ENCODE data around the gene TECPR2. TPM values are rescaled to one million over a fixed set of nuclear protein-coding genes. Genes with fewer than 3 reads are reported as not detected.

The TECPR2 gene
- polyA plus RNA-seq, 1 donor (not counting 4 experiments of a cell fraction or from before 2014, with no cell fraction given), result 8.3 TPM

DNA sequence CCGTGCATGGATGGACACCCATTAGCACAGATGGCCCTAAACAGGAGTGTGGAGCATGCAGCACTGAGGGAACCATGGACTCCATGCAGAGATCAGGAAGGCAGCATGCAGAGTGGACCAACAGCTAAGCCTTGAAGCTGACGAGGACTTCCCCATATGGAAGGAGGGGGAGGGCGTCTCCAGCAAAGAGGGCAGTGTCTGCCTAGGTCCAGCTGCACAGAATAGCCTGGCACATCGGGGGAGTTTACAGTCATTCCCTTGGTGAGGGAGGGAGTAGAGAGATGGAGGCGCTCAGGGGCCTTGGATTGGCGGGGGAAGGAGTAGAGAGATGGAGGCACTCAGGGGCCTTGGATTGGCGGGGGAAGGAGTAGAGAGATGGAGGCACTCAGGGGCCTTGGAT lies 82.3 kb downstream of the TECPR2 start:
- dilution Hi-C loops (cut with MboI; ENCODE audit: extremely low pct_ligation_motif_present, low sequenced_read_pairs), result no loop called here
- no peak overlapping the region for H3K4me3 ChIP-seq (ENCODE audit: control insufficient read depth in 2 of 3, extremely low read depth in 1 of 3, insufficient read depth in 2 of 3, low read depth in 1 of 3, low read length in 3 of 3)
- H3K9ac ChIP-seq (ENCODE audit: control insufficient read depth, extremely low read depth, insufficient read depth, low read length), result no peak overlapping the region
- H3K27me3 ChIP-seq (ENCODE audit: control insufficient read depth, extremely low read depth, insufficient read depth, low read length), result no peaks in the 10 kb centered on the region
- H3K9me1 ChIP-seq (ENCODE audit: control insufficient read depth, extremely low read depth, insufficient read depth, low read length), result no peaks in the 10 kb centered on the region
- H3K79me2 ChIP-seq (ENCODE audit: control insufficient read depth, insufficient read depth, low read length), result no peaks in the 10 kb centered on the region
- no peak overlapping the region for H2AFZ ChIP-seq (ENCODE audit: control insufficient read depth, low read length)
- no peak for DNase-seq (ENCODE audit: low read depth, low spot score)
- peaks cover 20 to 23% of the 10 kb centered on the region in 2 experiments for H3K36me3 ChIP-seq (ENCODE audit: control insufficient read depth in 2 of 2, extremely low read depth in 1 of 2, insufficient read depth in 2 of 2, low read length in 2 of 2)
- FAIRE-seq, result no peak
- H3K27ac ChIP-seq (ENCODE audit: control insufficient read depth, insufficient read depth, low read length), result no peak overlapping the region
- H3K4me2 ChIP-seq (ENCODE audit: control insufficient read depth, extremely low read depth, insufficient read depth, low read depth, low read length), result no peak overlapping the region
- no peaks in the 10 kb centered on the region for H3K4me1 ChIP-seq (ENCODE audit: control insufficient read depth, extremely low read depth, insufficient read depth, low read length)
- H4K20me1 ChIP-seq (ENCODE audit: control insufficient read depth, extremely low read depth, insufficient read depth, low read length), result no peaks in the 10 kb centered on the region
- no peaks in the 10 kb centered on the region for H3K9me3 ChIP-seq (ENCODE audit: control insufficient read depth, low read depth, low read length)
- no peak for TF ChIP-seq EZH2 (IDR thresholded peaks at IDR 0.05; ENCODE audit: low read length)
- TF ChIP-seq, protein P1, sequence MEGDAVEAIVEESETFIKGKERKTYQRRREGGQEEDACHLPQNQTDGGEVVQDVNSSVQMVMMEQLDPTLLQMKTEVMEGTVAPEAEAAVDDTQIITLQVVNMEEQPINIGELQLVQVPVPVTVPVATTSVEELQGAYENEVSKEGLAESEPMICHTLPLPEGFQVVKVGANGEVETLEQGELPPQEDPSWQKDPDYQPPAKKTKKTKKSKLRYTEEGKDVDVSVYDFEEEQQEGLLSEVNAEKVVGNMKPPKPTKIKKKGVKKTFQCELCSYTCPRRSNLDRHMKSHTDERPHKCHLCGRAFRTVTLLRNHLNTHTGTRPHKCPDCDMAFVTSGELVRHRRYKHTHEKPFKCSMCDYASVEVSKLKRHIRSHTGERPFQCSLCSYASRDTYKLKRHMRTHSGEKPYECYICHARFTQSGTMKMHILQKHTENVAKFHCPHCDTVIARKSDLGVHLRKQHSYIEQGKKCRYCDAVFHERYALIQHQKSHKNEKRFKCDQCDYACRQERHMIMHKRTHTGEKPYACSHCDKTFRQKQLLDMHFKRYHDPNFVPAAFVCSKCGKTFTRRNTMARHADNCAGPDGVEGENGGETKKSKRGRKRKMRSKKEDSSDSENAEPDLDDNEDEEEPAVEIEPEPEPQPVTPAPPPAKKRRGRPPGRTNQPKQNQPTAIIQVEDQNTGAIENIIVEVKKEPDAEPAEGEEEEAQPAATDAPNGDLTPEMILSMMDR (optimal IDR thresholded peaks at IDR 0.05 in 1 of 3, IDR thresholded peaks at IDR 0.05 in 1 of 3, conservative IDR thresholded peaks at IDR 0.05 in 1 of 3; ENCODE audit: extremely low read depth in 1 of 3, insufficient read depth in 2 of 3, low read length in 3 of 3), result no peak

- no peak for FAIRE-seq
Measured at GRCh38 chr14:102445641-102446040, 82.9 kb downstream of the TECPR2 start.

More at GRCh38 chr14:102445641-102446040, 82.9 kb downstream of the TECPR2 start:
- H3K79me2 ChIP-seq (ENCODE audit: control insufficient read depth, insufficient read depth, low read length), result no peaks in the 10 kb centered on the region
- H3K9ac ChIP-seq (ENCODE audit: control insufficient read depth, extremely low read depth, insufficient read depth, low read length), result no peak overlapping the region
- H3K4me1 ChIP-seq (ENCODE audit: control insufficient read depth, extremely low read depth, insufficient read depth, low read length), result no peaks in the 10 kb centered on the region
- H3K36me3 ChIP-seq (ENCODE audit: control insufficient read depth in 2 of 2, extremely low read depth in 1 of 2, insufficient read depth in 2 of 2, low read length in 2 of 2), result peaks cover 19 to 21% of the 10 kb centered on the region in 2 experiments
- no peaks in the 10 kb centered on the region for H3K27me3 ChIP-seq (ENCODE audit: control insufficient read depth, extremely low read depth, insufficient read depth, low read length)
- no peak overlapping the region for H3K4me3 ChIP-seq (ENCODE audit: control insufficient read depth in 2 of 3, extremely low read depth in 1 of 3, insufficient read depth in 2 of 3, low read depth in 1 of 3, low read length in 3 of 3)
- H3K4me2 ChIP-seq (ENCODE audit: control insufficient read depth, extremely low read depth, insufficient read depth, low read depth, low read length), result no peak overlapping the region
- TF ChIP-seq EZH2 (IDR thresholded peaks at IDR 0.05; ENCODE audit: low read length), result no peak
- TF ChIP-seq, protein P1 (optimal IDR thresholded peaks at IDR 0.05 in 1 of 3, IDR thresholded peaks at IDR 0.05 in 1 of 3, conservative IDR thresholded peaks at IDR 0.05 in 1 of 3; ENCODE audit: extremely low read depth in 1 of 3, insufficient read depth in 2 of 3, low read length in 3 of 3), result no peak
- H4K20me1 ChIP-seq (ENCODE audit: control insufficient read depth, extremely low read depth, insufficient read depth, low read length), result no peaks in the 10 kb centered on the region
- dilution Hi-C loops (cut with MboI; ENCODE audit: extremely low pct_ligation_motif_present, low sequenced_read_pairs), result no loop called here
- H3K9me3 ChIP-seq (ENCODE audit: control insufficient read depth, low read depth, low read length), result no peaks in the 10 kb centered on the region
- DNase-seq (ENCODE audit: low read depth, low spot score), result no peak
- H3K27ac ChIP-seq (ENCODE audit: control insufficient read depth, insufficient read depth, low read length), result no peak overlapping the region
- no peak overlapping the region for H2AFZ ChIP-seq (ENCODE audit: control insufficient read depth, low read length)
- no peaks in the 10 kb centered on the region for H3K9me1 ChIP-seq (ENCODE audit: control insufficient read depth, extremely low read depth, insufficient read depth, low read length)
